ENCODE data around the gene C1orf94. TPM values are rescaled to one million over a fixed set of nuclear protein-coding genes. Genes with fewer than 3 reads are reported as not detected.

Gene C1orf94
- total RNA-seq, 1 experiment from 2014 or later, result 6.0 TPM

DNA sequence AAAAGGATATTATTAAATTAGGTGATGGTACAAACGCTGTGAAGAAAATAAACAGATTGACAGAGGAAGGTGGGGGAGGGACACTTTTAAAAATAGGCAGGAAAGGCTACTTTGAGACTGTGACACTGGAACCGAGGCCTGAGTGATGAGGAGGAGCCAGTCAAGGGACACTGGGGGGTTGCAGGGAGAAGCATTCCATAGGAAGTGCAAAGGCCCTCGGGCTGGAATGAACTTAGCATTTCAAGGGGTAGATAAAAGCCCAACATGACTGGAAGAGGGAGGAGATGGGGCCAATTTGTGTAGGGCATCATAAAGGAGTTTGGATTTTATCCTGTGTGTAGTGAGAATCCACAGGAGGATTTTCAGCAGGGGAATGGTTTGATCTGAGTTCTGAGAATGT, 15.9 kb downstream of the C1orf94 start:
- TF ChIP-seq, protein P1, sequence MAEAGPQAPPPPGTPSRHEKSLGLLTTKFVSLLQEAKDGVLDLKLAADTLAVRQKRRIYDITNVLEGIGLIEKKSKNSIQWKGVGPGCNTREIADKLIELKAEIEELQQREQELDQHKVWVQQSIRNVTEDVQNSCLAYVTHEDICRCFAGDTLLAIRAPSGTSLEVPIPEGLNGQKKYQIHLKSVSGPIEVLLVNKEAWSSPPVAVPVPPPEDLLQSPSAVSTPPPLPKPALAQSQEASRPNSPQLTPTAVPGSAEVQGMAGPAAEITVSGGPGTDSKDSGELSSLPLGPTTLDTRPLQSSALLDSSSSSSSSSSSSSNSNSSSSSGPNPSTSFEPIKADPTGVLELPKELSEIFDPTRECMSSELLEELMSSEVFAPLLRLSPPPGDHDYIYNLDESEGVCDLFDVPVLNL (CRISPR knock-in tag; IDR thresholded peaks at IDR 0.05; ENCODE audit: borderline replicate concordance, low read depth), result no peak
- TF ChIP-seq PRRX2 (CRISPR knock-in tag; IDR thresholded peaks at IDR 0.05) (no peak), ELF4 (CRISPR knock-in tag; IDR thresholded peaks at IDR 0.05; ENCODE audit: low read depth) (no peak), OVOL2 (CRISPR knock-in tag; IDR thresholded peaks at IDR 0.05; ENCODE audit: borderline replicate concordance) (no peak)
- CTCF ChIA-PET, result interaction anchor here (0.6 kb wide), 1 partner anchor 879 kb away, joined by 3 read pairs; no protein-coding TSS in a partner anchor
- H3K36me3 Mint-ChIP-seq, result peaks cover 20% of the 10 kb centered on the region
- H3K4me3 Mint-ChIP-seq, result no peak overlapping the region
- POLR2A ChIA-PET, result no interaction called here
- H3K9me3 Mint-ChIP-seq, result peaks cover 17% of the 10 kb centered on the region
- 0 out of 2 replicates have a peak overlapping the region, but pooled peaks have one; percentile 43 for H3K27ac Mint-ChIP-seq
- H3K27me3 Mint-ChIP-seq (ENCODE audit: low read depth), result peaks cover 29% of the 10 kb centered on the region
- ATAC-seq (no peak; the same call in 1 of the 2 replicates), DNase-seq (ENCODE audit: low spot score) (no peak)
- peaks cover 42% of the 10 kb centered on the region for H3K4me1 Mint-ChIP-seq

DNA sequence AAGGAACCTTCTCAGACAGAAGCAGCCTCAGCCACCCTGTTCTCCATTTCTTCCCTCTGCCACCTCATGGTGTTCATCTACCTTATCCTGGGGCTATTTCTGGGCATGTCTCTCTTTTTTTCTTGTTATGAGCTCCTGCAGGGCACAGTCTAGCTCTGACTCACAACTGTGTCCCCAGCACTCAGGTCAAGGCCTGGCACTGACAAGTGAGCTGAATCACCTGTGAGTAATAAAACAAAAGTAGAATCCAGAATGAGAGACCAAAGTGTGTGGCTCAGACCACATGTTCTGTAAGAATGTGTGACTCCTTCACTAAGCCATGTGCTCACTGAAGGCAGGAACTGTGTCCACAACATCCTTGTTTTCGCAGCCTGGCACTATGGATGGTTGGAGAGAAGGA, 23.2 kb downstream of the C1orf94 start:
- CTCF ChIA-PET, result no interaction called here
- H3K9me3 Mint-ChIP-seq, result no peaks in the 10 kb centered on the region
- H3K27ac Mint-ChIP-seq, result no peak overlapping the region
- DNase-seq (ENCODE audit: low spot score), result no peak
- no peak for TF ChIP-seq SP1 (CRISPR knock-in tag; conservative IDR thresholded peaks at IDR 0.05)
- TF ChIP-seq, protein P2, sequence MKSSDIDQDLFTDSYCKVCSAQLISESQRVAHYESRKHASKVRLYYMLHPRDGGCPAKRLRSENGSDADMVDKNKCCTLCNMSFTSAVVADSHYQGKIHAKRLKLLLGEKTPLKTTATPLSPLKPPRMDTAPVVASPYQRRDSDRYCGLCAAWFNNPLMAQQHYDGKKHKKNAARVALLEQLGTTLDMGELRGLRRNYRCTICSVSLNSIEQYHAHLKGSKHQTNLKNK (CRISPR knock-in tag; IDR thresholded peaks at IDR 0.05), result no peak
- TF ChIP-seq ESRRA (CRISPR knock-in tag; IDR thresholded peaks at IDR 0.05; ENCODE audit: borderline replicate concordance), result no peak
- POLR2A ChIA-PET, result no interaction called here
- no peak for ATAC-seq
- no peak overlapping the region for H3K4me3 Mint-ChIP-seq
- H3K36me3 Mint-ChIP-seq, result no peaks in the 10 kb centered on the region; the same call in 1 of the 2 replicates
- no peaks in the 10 kb centered on the region for H3K4me1 Mint-ChIP-seq
- no peaks in the 10 kb centered on the region for H3K27me3 Mint-ChIP-seq (ENCODE audit: low read depth)

DNA sequence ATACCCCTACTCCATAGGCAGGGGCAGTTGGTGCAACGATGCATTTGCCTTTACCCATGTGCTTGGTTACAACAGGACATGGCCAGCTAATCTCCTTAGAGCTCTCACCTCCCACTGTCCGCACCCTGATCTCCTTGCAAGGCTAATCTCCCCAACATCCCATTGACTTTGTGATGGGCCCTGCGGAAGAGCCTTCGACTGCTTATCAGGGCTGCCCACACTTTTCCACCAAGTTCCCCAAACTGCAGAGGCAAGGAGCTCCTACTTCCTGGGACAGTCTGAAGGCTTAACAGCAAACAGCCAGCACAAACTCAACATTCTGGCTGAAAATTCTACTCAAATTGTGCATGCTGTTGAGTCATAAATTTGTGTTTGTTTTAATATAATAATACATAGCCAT, 36.0 kb downstream of the C1orf94 start:
- DNase-seq (ENCODE audit: low spot score) (no peak), ATAC-seq (no peak)
- ChIA-PET CTCF (interaction anchor here (0.5 to 1.0 kb wide), 2 partner anchors 79 to 207 kb away, joined by 3 to 5 read pairs; no protein-coding TSS in a partner anchor), POLR2A (no interaction called here)
- Mint-ChIP-seq H3K4me3 (no peak overlapping the region), H3K27me3 (ENCODE audit: low read depth) (no peaks in the 10 kb centered on the region), H3K27ac (no peak overlapping the region), H3K36me3 (no peaks in the 10 kb centered on the region), H3K9me3 (no peaks in the 10 kb centered on the region), H3K4me1 (no peaks in the 10 kb centered on the region)
- TF ChIP-seq NFYB (CRISPR knock-in tag; conservative IDR thresholded peaks at IDR 0.05; ENCODE audit: low read depth) (no peak), NR1H2 (CRISPR knock-in tag; IDR thresholded peaks at IDR 0.05) (no peak), CREM (CRISPR knock-in tag; IDR thresholded peaks at IDR 0.05) (no peak), MXD4 (CRISPR knock-in tag; IDR thresholded peaks at IDR 0.05; ENCODE audit: borderline replicate concordance) (no peak), ZNF671 (CRISPR knock-in tag; IDR thresholded peaks at IDR 0.05) (no peak)
- TF ChIP-seq, protein P3, sequence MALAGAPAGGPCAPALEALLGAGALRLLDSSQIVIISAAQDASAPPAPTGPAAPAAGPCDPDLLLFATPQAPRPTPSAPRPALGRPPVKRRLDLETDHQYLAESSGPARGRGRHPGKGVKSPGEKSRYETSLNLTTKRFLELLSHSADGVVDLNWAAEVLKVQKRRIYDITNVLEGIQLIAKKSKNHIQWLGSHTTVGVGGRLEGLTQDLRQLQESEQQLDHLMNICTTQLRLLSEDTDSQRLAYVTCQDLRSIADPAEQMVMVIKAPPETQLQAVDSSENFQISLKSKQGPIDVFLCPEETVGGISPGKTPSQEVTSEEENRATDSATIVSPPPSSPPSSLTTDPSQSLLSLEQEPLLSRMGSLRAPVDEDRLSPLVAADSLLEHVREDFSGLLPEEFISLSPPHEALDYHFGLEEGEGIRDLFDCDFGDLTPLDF (CRISPR knock-in tag; IDR thresholded peaks at IDR 0.05), result no peak
- TF ChIP-seq, protein P1 (CRISPR knock-in tag; IDR thresholded peaks at IDR 0.05; ENCODE audit: borderline replicate concordance, low read depth), result no peak
- TF ChIP-seq, protein P4, sequence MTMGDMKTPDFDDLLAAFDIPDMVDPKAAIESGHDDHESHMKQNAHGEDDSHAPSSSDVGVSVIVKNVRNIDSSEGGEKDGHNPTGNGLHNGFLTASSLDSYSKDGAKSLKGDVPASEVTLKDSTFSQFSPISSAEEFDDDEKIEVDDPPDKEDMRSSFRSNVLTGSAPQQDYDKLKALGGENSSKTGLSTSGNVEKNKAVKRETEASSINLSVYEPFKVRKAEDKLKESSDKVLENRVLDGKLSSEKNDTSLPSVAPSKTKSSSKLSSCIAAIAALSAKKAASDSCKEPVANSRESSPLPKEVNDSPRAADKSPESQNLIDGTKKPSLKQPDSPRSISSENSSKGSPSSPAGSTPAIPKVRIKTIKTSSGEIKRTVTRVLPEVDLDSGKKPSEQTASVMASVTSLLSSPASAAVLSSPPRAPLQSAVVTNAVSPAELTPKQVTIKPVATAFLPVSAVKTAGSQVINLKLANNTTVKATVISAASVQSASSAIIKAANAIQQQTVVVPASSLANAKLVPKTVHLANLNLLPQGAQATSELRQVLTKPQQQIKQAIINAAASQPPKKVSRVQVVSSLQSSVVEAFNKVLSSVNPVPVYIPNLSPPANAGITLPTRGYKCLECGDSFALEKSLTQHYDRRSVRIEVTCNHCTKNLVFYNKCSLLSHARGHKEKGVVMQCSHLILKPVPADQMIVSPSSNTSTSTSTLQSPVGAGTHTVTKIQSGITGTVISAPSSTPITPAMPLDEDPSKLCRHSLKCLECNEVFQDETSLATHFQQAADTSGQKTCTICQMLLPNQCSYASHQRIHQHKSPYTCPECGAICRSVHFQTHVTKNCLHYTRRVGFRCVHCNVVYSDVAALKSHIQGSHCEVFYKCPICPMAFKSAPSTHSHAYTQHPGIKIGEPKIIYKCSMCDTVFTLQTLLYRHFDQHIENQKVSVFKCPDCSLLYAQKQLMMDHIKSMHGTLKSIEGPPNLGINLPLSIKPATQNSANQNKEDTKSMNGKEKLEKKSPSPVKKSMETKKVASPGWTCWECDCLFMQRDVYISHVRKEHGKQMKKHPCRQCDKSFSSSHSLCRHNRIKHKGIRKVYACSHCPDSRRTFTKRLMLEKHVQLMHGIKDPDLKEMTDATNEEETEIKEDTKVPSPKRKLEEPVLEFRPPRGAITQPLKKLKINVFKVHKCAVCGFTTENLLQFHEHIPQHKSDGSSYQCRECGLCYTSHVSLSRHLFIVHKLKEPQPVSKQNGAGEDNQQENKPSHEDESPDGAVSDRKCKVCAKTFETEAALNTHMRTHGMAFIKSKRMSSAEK (CRISPR knock-in tag; IDR thresholded peaks at IDR 0.05; ENCODE audit: borderline replicate concordance), result no peak
- TF ChIP-seq, protein P5, sequence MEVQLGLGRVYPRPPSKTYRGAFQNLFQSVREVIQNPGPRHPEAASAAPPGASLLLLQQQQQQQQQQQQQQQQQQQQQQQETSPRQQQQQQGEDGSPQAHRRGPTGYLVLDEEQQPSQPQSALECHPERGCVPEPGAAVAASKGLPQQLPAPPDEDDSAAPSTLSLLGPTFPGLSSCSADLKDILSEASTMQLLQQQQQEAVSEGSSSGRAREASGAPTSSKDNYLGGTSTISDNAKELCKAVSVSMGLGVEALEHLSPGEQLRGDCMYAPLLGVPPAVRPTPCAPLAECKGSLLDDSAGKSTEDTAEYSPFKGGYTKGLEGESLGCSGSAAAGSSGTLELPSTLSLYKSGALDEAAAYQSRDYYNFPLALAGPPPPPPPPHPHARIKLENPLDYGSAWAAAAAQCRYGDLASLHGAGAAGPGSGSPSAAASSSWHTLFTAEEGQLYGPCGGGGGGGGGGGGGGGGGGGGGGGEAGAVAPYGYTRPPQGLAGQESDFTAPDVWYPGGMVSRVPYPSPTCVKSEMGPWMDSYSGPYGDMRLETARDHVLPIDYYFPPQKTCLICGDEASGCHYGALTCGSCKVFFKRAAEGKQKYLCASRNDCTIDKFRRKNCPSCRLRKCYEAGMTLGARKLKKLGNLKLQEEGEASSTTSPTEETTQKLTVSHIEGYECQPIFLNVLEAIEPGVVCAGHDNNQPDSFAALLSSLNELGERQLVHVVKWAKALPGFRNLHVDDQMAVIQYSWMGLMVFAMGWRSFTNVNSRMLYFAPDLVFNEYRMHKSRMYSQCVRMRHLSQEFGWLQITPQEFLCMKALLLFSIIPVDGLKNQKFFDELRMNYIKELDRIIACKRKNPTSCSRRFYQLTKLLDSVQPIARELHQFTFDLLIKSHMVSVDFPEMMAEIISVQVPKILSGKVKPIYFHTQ (CRISPR knock-in tag; IDR thresholded peaks at IDR 0.05), result no peak
- TF ChIP-seq, protein P6, sequence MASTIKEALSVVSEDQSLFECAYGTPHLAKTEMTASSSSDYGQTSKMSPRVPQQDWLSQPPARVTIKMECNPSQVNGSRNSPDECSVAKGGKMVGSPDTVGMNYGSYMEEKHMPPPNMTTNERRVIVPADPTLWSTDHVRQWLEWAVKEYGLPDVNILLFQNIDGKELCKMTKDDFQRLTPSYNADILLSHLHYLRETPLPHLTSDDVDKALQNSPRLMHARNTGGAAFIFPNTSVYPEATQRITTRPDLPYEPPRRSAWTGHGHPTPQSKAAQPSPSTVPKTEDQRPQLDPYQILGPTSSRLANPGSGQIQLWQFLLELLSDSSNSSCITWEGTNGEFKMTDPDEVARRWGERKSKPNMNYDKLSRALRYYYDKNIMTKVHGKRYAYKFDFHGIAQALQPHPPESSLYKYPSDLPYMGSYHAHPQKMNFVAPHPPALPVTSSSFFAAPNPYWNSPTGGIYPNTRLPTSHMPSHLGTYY (CRISPR knock-in tag; IDR thresholded peaks at IDR 0.05), result no peak

All from WTC11 (cell line).